ENCODE data around the gene SF1. TPM values are rescaled to one million over a fixed set of nuclear protein-coding genes. Genes with fewer than 3 reads are reported as not detected.

Gene SF1
- total RNA-seq, 2 experiments from 2014 or later: 453 to 463 TPM

DNA sequence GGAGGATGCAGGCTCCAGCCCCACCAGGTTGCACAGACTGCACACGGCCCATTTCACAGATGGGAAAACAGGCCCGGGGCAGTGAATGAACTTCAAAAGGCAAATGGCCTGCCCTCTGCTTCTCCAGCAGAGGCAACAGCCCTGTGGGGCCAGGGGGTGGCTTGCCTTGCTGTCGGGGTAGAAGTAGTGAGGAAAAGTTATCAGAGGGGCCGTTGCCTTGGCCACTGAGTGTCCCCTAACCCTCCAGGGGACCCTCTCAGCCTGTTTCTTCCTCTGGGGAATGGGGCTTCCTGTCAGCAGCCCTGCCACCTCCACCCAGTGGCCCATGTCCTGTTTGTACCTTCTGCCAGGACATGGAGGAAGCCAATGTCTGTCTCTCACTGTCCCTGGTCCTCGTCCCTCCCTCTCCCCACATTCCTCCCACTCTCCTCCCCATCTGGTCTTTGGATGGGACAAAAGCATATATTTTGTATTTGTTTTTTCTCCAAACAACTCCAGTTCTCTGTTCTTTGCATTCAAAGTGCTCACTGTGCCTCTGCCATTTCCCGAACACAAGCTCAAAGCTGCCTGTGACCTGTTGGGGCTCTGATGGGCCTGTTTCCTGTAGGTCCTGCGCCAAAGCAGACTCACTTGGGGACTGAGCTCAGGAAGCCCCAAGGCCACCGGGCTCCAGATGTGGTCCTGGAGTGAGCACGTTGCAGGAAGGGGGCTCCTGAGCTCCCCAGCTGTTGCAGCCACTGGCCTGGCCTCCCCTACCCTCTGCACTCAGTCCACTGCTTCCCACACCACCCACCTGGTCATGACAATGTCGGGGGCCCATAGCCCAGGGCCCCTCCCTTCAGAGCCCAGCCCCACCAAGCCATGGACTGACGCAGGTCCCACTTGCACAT is 15.2 kb upstream of the SF1 start:
- Mint-ChIP-seq H3K27me3 (no peaks in the 10 kb centered on the region), H3K36me3 (peaks cover 7% of the 10 kb centered on the region), H3K9me3 (no peaks in the 10 kb centered on the region), H3K27ac (peak overlapping the region; percentile 75), H3K4me3 (no peak overlapping the region), H3K4me1 (peaks cover 22% of the 10 kb centered on the region)
- DNase-seq: no peak

DNA sequence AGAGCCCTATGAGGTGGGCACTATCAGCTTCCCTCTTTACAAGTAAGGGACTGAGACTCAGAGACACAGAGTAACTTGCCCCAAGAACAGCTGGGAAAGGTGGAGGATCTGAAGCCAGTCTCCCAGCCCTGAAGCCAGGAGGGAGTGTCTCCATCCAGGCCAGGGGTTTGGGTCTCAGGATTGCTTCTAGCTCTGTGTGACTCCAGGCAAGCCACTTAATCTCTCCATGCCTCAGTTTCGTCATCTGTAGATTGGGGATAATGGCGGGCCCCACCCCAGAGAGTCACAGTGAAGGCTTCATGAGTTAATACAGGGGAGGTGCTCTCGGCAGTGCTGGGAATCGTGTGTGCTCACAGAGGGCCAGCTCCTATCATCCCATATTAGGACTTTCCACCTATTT is 14.1 kb upstream of the SF1 start:
- H3K27me3 Mint-ChIP-seq: no peaks in the 10 kb centered on the region
- no peak for DNase-seq

GRCh38 chr11:64791781-64792291 is 13.5 kb upstream of the SF1 start:
- DNase-seq: no peak
- no peaks in the 10 kb centered on the region for H3K27me3 Mint-ChIP-seq
- no peak overlapping the region for H3K27ac Mint-ChIP-seq
- H3K36me3 Mint-ChIP-seq: peaks cover 7% of the 10 kb centered on the region
- H3K9me3 Mint-ChIP-seq: no peaks in the 10 kb centered on the region
- H3K4me1 Mint-ChIP-seq: peaks cover 25% of the 10 kb centered on the region
- H3K4me3 Mint-ChIP-seq: no peak overlapping the region

More for the DNA sequence above, 14.1 kb upstream of the SF1 start:
- H3K27ac Mint-ChIP-seq: no peak overlapping the region
- no peaks in the 10 kb centered on the region for H3K9me3 Mint-ChIP-seq
- peaks cover 7% of the 10 kb centered on the region for H3K36me3 Mint-ChIP-seq
- H3K4me1 Mint-ChIP-seq: peaks cover 25% of the 10 kb centered on the region
- no peak overlapping the region for H3K4me3 Mint-ChIP-seq

DNA sequence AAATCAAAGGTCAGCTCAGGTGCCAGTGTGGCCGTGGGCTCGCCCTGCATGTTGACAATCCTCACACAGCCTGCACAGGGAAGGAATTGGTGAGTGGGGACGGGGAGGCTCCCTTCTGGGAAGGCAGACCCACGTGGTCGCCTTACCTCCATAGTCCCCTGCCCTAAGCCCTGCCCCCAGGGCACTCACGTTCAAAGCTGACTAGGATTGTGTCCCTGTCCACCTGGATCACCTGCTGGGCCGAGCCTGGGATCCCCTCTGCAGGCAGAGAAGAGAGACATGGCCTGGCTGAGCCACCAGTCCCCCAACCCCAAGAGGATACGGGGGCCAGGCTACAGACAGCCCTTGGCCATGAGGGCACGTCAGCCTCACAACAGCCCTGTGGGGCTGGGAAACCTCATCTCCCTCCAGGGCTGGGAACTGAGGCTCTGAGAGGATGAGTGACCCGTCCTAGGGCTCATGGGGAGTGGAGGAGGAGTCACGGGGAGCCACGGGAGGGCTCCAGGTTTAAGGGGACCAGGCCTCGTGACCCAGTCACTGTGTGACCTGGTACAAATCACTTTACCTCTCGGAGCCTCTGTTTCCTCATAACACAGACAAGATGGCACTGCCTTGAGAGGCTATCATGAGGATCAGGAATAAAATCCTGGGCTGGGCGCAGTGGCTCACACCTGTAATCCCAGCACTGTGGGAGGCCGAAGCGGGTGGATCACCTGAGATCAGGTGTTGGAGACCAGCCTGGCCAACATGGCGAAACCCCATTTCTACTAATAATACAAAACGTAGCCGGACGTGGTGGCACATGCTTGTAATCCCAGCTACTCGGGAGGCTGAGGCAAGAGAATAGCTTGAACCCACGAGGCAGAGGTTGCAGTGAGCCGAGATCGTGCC is 12.1 kb upstream of the SF1 start:
- Mint-ChIP-seq H3K4me1 (peaks cover 17% of the 10 kb centered on the region), H3K27me3 (no peaks in the 10 kb centered on the region), H3K9me3 (no peaks in the 10 kb centered on the region), H3K36me3 (peaks cover 2% of the 10 kb centered on the region), H3K4me3 (no peak overlapping the region), H3K27ac (no peak overlapping the region)
- no peak for DNase-seq

DNA sequence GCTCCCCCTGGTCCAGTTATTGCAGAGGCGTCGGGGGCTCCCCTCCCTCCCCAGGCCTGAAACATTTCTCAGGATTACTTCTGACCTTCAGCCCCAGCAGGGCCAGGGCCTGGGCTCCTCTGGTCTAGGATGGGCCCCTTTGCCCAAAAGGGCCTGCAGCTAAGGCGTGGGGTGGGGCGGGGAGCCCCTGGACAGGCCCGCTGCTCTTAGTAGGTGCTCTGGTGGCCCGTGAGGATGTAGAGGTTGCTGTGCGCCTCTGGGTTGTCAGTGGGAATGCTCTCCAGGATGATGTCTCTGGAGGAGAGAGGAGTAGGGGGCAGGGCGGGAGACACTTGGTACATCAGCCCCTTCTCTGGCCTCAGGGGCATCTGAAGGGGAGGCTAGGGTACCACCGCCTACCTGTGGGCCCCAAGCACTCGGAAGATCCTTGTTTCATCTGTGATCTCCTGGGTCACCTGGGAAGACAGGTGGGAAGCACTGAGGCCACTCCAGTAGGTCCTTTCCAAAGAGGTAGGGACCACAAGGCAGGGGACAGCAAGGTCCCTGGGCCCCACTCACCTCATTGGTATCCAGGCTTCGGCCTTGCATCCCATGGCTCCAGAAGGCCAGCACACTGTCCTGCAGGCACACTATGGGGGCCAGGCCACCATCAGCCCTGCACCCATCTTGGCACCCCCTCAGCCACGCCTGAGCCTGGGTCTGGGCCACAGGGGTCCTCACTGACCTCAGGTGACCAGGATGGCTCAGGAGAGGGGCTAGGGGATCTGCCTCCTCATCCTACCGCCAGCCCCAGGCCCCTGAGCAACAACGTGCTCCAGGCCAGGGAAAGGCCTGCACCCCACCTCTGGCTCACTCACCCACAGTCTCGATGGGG is 11.2 kb upstream of the SF1 start:
- Mint-ChIP-seq H3K9me3 (no peaks in the 10 kb centered on the region), H3K27me3 (no peaks in the 10 kb centered on the region), H3K4me1 (peaks cover 16% of the 10 kb centered on the region), H3K36me3 (peaks cover 2% of the 10 kb centered on the region), H3K4me3 (no peak overlapping the region), H3K27ac (no peak overlapping the region)
- no peak for DNase-seq

- Mint-ChIP-seq H3K36me3 (no peaks in the 10 kb centered on the region), H3K4me3 (no peak overlapping the region), H3K27me3 (no peaks in the 10 kb centered on the region), H3K4me1 (peaks cover 8% of the 10 kb centered on the region), H3K27ac (no peak overlapping the region), H3K9me3 (no peaks in the 10 kb centered on the region)
- DNase-seq: no peak
Measured at GRCh38 chr11:64788321-64789215, 10.2 kb upstream of the SF1 start.

DNA sequence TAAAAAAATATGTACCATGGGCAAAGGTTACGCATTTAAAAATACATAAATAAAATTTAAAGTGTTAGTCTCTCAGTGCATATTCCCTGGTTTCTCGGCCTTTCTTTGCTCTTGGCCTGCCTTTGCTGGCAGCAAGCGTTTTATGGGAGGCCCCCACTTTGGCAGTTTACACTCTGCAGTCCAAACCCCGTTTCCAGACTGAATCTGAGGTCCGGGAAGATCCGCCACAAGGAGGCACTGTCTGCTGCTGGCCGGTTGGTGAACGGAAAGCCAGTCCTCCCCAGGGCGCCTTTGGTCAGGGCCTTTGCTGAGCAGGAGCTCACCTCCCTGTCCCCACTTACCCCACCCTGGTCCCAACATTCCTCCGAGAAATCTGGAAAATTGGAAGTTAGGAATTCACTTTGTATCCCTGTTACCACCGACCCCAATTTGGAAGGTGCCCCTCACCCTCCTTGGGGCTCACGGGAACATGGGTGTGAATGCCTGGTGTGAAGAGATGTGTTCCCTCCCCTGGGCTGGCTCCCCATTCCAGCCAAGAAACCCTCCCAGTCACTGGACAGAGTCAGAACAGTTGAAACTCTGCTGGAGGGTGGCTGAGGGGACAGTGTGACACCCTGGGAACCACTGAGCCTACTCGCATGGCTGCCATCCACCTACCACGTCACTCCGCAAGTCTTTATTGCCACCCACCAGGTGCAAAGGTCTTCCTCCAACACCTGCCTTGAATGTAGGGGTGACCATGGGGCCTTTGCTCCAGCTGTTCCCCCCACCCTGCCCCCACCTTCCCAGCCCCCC is 9.4 kb upstream of the SF1 start:
- Mint-ChIP-seq H3K4me1 (peaks cover 6% of the 10 kb centered on the region), H3K4me3 (no peak overlapping the region), H3K27ac (peak overlapping the region; percentile 48)

GRCh38 chr11:64786308-64786707 is 8.0 kb upstream of the SF1 start:
- Mint-ChIP-seq H3K27ac (no peak overlapping the region), H3K4me3 (no peak overlapping the region), H3K4me1 (peaks cover 6% of the 10 kb centered on the region), H3K27me3 (no peaks in the 10 kb centered on the region), H3K36me3 (no peaks in the 10 kb centered on the region), H3K9me3 (no peaks in the 10 kb centered on the region)
- no peak for DNase-seq

More for the DNA sequence above, 9.4 kb upstream of the SF1 start:
- no peaks in the 10 kb centered on the region for H3K36me3 Mint-ChIP-seq
- no peak for DNase-seq
- H3K27me3 Mint-ChIP-seq: no peaks in the 10 kb centered on the region
- no peaks in the 10 kb centered on the region for H3K9me3 Mint-ChIP-seq

DNA sequence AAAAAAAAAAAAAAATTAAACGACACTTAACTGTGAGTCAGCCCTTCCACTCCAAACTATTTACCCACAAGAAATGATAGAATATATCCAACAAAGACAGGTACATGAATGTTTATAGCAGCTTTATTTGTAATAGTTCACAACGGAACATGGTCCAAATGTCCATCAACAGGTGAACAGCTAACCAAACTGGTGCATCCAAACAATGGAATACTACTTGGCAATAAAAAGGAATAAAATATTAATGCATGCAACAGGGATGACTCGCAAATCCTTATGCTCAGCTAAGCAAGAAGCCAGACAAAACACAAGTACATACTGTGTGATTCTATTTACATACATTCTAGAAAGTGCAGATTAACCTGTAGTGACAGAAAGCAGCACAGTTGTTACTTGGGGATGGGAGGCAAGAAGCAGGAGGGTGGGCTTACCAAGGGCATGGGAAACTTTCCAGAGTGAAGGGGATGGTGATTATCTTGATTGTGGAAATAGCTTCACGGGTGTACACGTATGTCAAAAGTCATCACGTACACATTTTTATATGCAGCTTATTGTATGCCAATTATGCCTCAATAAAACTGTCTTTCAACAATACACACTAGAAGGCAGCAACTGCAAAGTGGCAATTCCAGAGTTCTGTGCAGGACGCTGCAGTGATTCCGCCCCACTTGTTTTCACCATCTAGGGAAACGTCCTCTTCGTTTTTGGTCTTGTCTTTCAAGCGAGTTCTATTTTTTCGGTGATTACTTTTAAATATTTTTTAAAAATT is 6.7 kb upstream of the SF1 start:
- no peaks in the 10 kb centered on the region for H3K27me3 Mint-ChIP-seq
- H3K9me3 Mint-ChIP-seq: no peaks in the 10 kb centered on the region
- no peaks in the 10 kb centered on the region for H3K36me3 Mint-ChIP-seq
- peaks cover 12% of the 10 kb centered on the region for H3K4me1 Mint-ChIP-seq
- H3K27ac Mint-ChIP-seq: no peak overlapping the region
- DNase-seq: no peak
- no peak overlapping the region for H3K4me3 Mint-ChIP-seq

DNA sequence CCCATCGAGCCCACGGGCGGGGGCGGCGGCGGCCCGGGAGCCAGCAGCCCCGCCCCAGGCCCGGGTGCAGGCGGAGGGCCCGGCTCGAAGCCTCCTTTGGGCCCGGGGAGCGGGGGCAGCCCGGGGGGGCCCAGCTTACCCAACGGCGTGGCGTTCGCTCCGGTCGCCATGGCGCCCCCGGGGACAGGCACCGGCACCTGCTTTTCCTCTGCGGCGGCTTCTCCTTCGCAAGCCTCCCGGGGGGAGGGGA is 194 bp downstream of the SF1 start:
- H3K27ac Mint-ChIP-seq: peak overlapping the region; percentile 97
- H3K4me1 Mint-ChIP-seq: peaks cover 55% of the 10 kb centered on the region
- no peaks in the 10 kb centered on the region for H3K27me3 Mint-ChIP-seq
- H3K9me3 Mint-ChIP-seq: no peaks in the 10 kb centered on the region
- peaks cover 48% of the 10 kb centered on the region for H3K36me3 Mint-ChIP-seq
- peak overlapping the region; percentile 85 for H3K4me3 Mint-ChIP-seq
- DNase-seq: no peak

DNA sequence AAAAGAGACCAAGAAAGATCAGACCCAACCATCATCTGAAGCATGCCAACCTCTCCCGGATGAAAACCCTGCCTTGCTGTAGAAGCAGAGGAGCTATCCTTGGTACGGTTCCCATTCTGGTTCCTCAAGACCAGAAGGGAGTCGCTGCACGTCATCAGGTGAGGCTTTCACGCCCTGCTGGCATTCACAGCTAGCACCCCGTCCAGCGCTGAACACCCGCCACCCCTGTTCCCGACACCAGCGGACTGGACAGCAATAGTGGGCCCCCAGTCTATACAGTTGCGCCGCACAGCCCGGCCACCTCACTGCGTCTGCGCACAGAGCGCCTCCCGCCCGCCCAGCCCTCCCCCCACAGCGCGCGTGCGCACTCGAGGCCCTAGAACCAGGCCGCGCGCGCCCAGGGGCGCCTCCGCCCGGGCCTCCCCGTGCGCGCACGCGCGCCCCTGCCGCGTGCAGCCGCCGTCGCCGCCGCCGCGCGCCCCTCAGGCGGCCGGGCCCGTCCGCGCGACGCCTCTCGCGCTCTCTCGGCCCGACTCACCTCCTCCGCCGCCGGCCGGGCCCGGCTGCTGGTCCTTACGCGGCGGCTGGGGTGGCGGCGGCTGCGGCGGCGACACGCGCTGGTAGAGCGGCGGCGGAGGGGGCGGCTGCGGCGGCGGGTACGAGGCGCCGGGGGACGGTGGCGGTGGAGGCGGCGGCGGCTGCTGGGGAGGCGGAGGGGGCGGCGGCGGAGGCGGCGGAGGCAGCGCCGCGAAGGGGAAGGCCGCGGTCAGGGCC is 706 bp downstream of the SF1 start:
- peak overlapping the region; percentile 91 for H3K4me3 Mint-ChIP-seq
- H3K4me1 Mint-ChIP-seq: peaks cover 60% of the 10 kb centered on the region
- no peaks in the 10 kb centered on the region for H3K9me3 Mint-ChIP-seq
- DNase-seq: peak; percentile 89
- no peaks in the 10 kb centered on the region for H3K27me3 Mint-ChIP-seq
- peaks cover 53% of the 10 kb centered on the region for H3K36me3 Mint-ChIP-seq
- H3K27ac Mint-ChIP-seq: peak overlapping the region; percentile 89

DNA sequence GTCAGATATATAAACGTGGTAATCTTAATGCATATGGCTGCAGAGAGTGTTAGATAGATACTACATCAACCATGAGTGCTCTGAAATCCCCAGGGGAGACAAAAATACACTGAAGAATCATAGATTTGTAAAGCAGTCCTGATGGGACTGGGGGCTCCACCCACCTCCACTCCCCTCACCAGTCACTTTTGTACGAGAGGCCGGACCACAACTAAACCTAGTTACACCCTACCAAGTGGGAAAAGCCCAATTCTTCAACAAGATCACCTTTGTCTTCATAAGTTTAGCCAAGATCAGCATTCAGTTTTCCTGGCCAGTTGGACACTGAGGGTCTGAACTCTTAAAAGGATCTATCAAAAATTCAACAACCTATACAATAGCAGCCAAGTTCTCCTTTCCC is 1.5 kb downstream of the SF1 start:
- Mint-ChIP-seq H3K27ac (peak overlapping the region; percentile 89), H3K27me3 (no peaks in the 10 kb centered on the region), H3K4me1 (peaks cover 68% of the 10 kb centered on the region), H3K4me3 (peak overlapping the region; percentile 91), H3K36me3 (peaks cover 60% of the 10 kb centered on the region), H3K9me3 (no peaks in the 10 kb centered on the region)
- no peak for DNase-seq
